ENCODE measurements around the gene PBRM1.
A peak's percentile ranks its signal among the peaks of the same experiment; 100 is the strongest.

PBRM1 gene

GRCh38 chr3:52715714-52716305, 30.1 kb upstream of the PBRM1 start:
- H3K9me3 ChIP-seq (ENCODE audit: insufficient read depth, low read depth, low read length): no peaks in the 10 kb centered on the region
- H3K36me3 ChIP-seq (ENCODE audit: insufficient read depth, low read depth, low read length): peaks cover 12% of the 10 kb centered on the region
- H3K4me3 ChIP-seq (ENCODE audit: low read length): no peak overlapping the region
- no peaks in the 10 kb centered on the region for H3K4me1 ChIP-seq (ENCODE audit: insufficient read depth, low read length)
- no peaks in the 10 kb centered on the region for H3K27me3 ChIP-seq (ENCODE audit: insufficient read depth, low read length)
- no peak overlapping the region for H3K9ac ChIP-seq (ENCODE audit: low read depth, low read length)
- H3K27ac ChIP-seq (ENCODE audit: low read length): no peak overlapping the region

GRCh38 chr3:52714335-52715302, 28.9 kb upstream of the PBRM1 start:
- H3K4me3 ChIP-seq (ENCODE audit: low read length): peak overlapping the region; percentile 73
- no peaks in the 10 kb centered on the region for H3K4me1 ChIP-seq (ENCODE audit: insufficient read depth, low read length)
- H3K36me3 ChIP-seq (ENCODE audit: insufficient read depth, low read depth, low read length): peaks cover 15% of the 10 kb centered on the region
- H3K9ac ChIP-seq (ENCODE audit: low read depth, low read length): no peak overlapping the region; the same call in 1 of the 2 replicates
- no peaks in the 10 kb centered on the region for H3K9me3 ChIP-seq (ENCODE audit: insufficient read depth, low read depth, low read length)
- H3K27me3 ChIP-seq (ENCODE audit: insufficient read depth, low read length): no peaks in the 10 kb centered on the region
- no peak overlapping the region for H3K27ac ChIP-seq (ENCODE audit: low read length)

- Histone ChIP-seq H3K36me3 (ENCODE audit: insufficient read depth, low read depth, low read length) (peaks cover 32% of the 10 kb centered on the region), H3K4me1 (ENCODE audit: insufficient read depth, low read length) (no peaks in the 10 kb centered on the region), H3K9me3 (ENCODE audit: insufficient read depth, low read depth, low read length) (no peaks in the 10 kb centered on the region), H3K4me3 (ENCODE audit: low read length) (no peak overlapping the region), H3K27ac (ENCODE audit: low read length) (no peak overlapping the region), H3K9ac (ENCODE audit: low read depth, low read length) (no peak overlapping the region), H3K27me3 (ENCODE audit: insufficient read depth, low read length) (no peaks in the 10 kb centered on the region)
Observed at GRCh38 chr3:52712291-52713212, 26.8 kb upstream of the PBRM1 start.

GRCh38 chr3:52710512-52710911, 24.8 kb upstream of the PBRM1 start:
- Histone ChIP-seq H3K9ac (ENCODE audit: low read depth, low read length) (no peak overlapping the region), H3K4me3 (ENCODE audit: low read length) (no peak overlapping the region), H3K27me3 (ENCODE audit: insufficient read depth, low read length) (no peaks in the 10 kb centered on the region), H3K36me3 (ENCODE audit: insufficient read depth, low read depth, low read length) (peaks cover 34% of the 10 kb centered on the region), H3K9me3 (ENCODE audit: insufficient read depth, low read depth, low read length) (no peaks in the 10 kb centered on the region), H3K4me1 (ENCODE audit: insufficient read depth, low read length) (no peaks in the 10 kb centered on the region), H3K27ac (ENCODE audit: low read length) (no peak overlapping the region)

GRCh38 chr3:52707585-52707984, 21.9 kb upstream of the PBRM1 start:
- no peak overlapping the region for H3K27ac ChIP-seq (ENCODE audit: low read length)
- peak overlapping the region; percentile 100; the same call in 1 of the 2 replicates for H3K4me3 ChIP-seq (ENCODE audit: low read length)
- H3K9ac ChIP-seq (ENCODE audit: low read depth, low read length): no peak overlapping the region
- 0 out of 2 replicates have a peak, but pooled peaks cover 2% of the 10 kb centered on the region for H3K4me1 ChIP-seq (ENCODE audit: insufficient read depth, low read length)
- H3K27me3 ChIP-seq (ENCODE audit: insufficient read depth, low read length): no peaks in the 10 kb centered on the region
- H3K36me3 ChIP-seq (ENCODE audit: insufficient read depth, low read depth, low read length): peaks cover 34% of the 10 kb centered on the region
- H3K9me3 ChIP-seq (ENCODE audit: insufficient read depth, low read depth, low read length): no peaks in the 10 kb centered on the region

- Histone ChIP-seq H3K9ac (ENCODE audit: low read depth, low read length) (peak within 1 kb of the TSS; percentile 98), H3K9me3 (ENCODE audit: insufficient read depth, low read depth, low read length) (no peaks in the 10 kb centered on the region), H3K4me1 (ENCODE audit: insufficient read depth, low read length) (0 out of 2 replicates have a peak, but pooled peaks cover 2% of the 10 kb centered on the region), H3K36me3 (ENCODE audit: insufficient read depth, low read depth, low read length) (peaks cover 22% of the 10 kb centered on the region), H3K27ac (ENCODE audit: low read length) (peak within 1 kb of the TSS; percentile 54), H3K4me3 (ENCODE audit: low read length) (peak within 1 kb of the TSS; percentile 100), H3K27me3 (ENCODE audit: insufficient read depth, low read length) (no peaks in the 10 kb centered on the region)
Observed at GRCh38 chr3:52705688-52706686, 20.3 kb upstream of the PBRM1 start, which contains the start of the genes GLT8D1 and SPCS1. Gene GLT8D1 (minus strand): TSS chr3:52705791. CDS start chr3:52700460, 5,331 bp downstream. Gene SPCS1 (plus strand): TSS chr3:52706106. CDS start chr3:52706247, 141 bp downstream.

- Histone ChIP-seq H3K36me3 (ENCODE audit: insufficient read depth, low read depth, low read length) (peaks cover 22% of the 10 kb centered on the region), H3K4me1 (ENCODE audit: insufficient read depth, low read length) (0 out of 2 replicates have a peak, but pooled peaks cover 2% of the 10 kb centered on the region), H3K27ac (ENCODE audit: low read length) (no peak overlapping the region), H3K9me3 (ENCODE audit: insufficient read depth, low read depth, low read length) (no peaks in the 10 kb centered on the region), H3K4me3 (ENCODE audit: low read length) (peak overlapping the region; percentile 100), H3K9ac (ENCODE audit: low read depth, low read length) (peak overlapping the region; percentile 98; the same call in 1 of the 2 replicates), H3K27me3 (ENCODE audit: insufficient read depth, low read length) (no peaks in the 10 kb centered on the region)
Observed at GRCh38 chr3:52705438-52705687, 19.6 kb upstream of the PBRM1 start.

- Histone ChIP-seq H3K27me3 (ENCODE audit: insufficient read depth, low read length) (no peaks in the 10 kb centered on the region), H3K27ac (ENCODE audit: low read length) (no peak overlapping the region), H3K9me3 (ENCODE audit: insufficient read depth, low read depth, low read length) (no peaks in the 10 kb centered on the region)
Observed at GRCh38 chr3:52704611-52705437, 19.1 kb upstream of the PBRM1 start.

GRCh38 chr3:52703341-52703740, 17.6 kb upstream of the PBRM1 start:
- Histone ChIP-seq H3K27me3 (ENCODE audit: insufficient read depth, low read length) (no peaks in the 10 kb centered on the region), H3K4me3 (ENCODE audit: low read length) (no peak overlapping the region), H3K9ac (ENCODE audit: low read depth, low read length) (no peak overlapping the region), H3K36me3 (ENCODE audit: insufficient read depth, low read depth, low read length) (peaks cover 10% of the 10 kb centered on the region), H3K9me3 (ENCODE audit: insufficient read depth, low read depth, low read length) (no peaks in the 10 kb centered on the region), H3K4me1 (ENCODE audit: insufficient read depth, low read length) (0 out of 2 replicates have a peak, but pooled peaks cover 2% of the 10 kb centered on the region), H3K27ac (ENCODE audit: low read length) (no peak overlapping the region)

More at GRCh38 chr3:52704611-52705437, 19.1 kb upstream of the PBRM1 start:
- Histone ChIP-seq H3K36me3 (ENCODE audit: insufficient read depth, low read depth, low read length) (peaks cover 20% of the 10 kb centered on the region), H3K9ac (ENCODE audit: low read depth, low read length) (peak overlapping the region; percentile 98), H3K4me3 (ENCODE audit: low read length) (peak overlapping the region; percentile 100), H3K4me1 (ENCODE audit: insufficient read depth, low read length) (0 out of 2 replicates have a peak, but pooled peaks cover 2% of the 10 kb centered on the region)

GRCh38 chr3:52697632-52697965, 11.9 kb upstream of the PBRM1 start:
- Histone ChIP-seq H3K27ac (ENCODE audit: low read length) (no peak overlapping the region), H3K36me3 (ENCODE audit: insufficient read depth, low read depth, low read length) (peaks cover 56% of the 10 kb centered on the region), H3K27me3 (ENCODE audit: insufficient read depth, low read length) (no peaks in the 10 kb centered on the region), H3K4me1 (ENCODE audit: insufficient read depth, low read length) (no peaks in the 10 kb centered on the region), H3K9me3 (ENCODE audit: insufficient read depth, low read depth, low read length) (no peaks in the 10 kb centered on the region), H3K9ac (ENCODE audit: low read depth, low read length) (no peak overlapping the region), H3K4me3 (ENCODE audit: low read length) (no peak overlapping the region)
